Measurements from ENCODE around the gene BRS3.

BRS3 gene

DNA sequence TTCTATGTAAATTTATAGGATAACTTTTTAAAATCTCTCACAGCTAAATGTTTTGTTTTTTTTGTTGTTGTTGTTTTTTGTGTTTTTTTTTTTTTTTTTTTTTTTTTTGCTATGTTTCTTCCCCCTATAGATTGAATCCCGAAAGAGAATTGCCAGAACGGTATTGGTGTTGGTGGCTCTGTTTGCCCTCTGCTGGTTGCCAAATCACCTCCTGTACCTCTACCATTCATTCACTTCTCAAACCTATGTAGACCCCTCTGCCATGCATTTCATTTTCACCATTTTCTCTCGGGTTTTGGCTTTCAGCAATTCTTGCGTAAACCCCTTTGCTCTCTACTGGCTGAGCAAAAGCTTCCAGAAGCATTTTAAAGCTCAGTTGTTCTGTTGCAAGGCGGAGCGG lies 4.1 kb downstream of the BRS3 start:
- no peak for DNase-seq (ENCODE audit: low read depth)
- H3K4me3 ChIP-seq (ENCODE audit: low read length): no peak overlapping the region
- no peak for TF ChIP-seq CTCF (IDR thresholded peaks at IDR 0.05; ENCODE audit: insufficient read depth, low read depth, low read length, missing control alignments)

DNA sequence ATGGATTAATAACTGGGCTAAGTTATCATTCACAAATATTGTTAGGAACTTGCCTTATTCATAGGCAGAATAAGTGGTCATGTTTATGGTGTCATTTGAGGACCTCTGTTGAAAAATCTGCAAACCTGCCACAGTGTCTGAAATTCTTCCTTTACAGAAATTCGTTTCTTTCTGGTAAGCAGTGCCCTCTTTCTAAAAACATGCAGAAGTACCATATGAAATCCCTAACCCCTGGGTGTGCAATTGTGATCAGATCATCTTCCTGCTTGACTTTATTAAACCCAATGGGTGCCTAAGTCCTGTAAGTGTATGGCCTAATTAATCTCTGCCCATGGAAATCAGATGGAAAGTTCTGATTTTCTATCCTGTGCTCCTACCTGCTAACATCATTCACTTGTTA lies 5.3 kb downstream of the BRS3 start:
- H3K4me3 ChIP-seq (ENCODE audit: low read length): no peak overlapping the region
- no peak for DNase-seq (ENCODE audit: low read depth)

GRCh38 chrX:136495043-136495442 lies 7.3 kb downstream of the BRS3 start:
- no peak for TF ChIP-seq CTCF (IDR thresholded peaks at IDR 0.05; ENCODE audit: insufficient read depth, low read depth, low read length, missing control alignments)
- DNase-seq (ENCODE audit: low read depth): no peak
- no peak overlapping the region for H3K4me3 ChIP-seq (ENCODE audit: low read length)

More for the DNA sequence above, 5.3 kb downstream of the BRS3 start:
- no peak for TF ChIP-seq CTCF (IDR thresholded peaks at IDR 0.05; ENCODE audit: insufficient read depth, low read depth, low read length, missing control alignments)

DNA sequence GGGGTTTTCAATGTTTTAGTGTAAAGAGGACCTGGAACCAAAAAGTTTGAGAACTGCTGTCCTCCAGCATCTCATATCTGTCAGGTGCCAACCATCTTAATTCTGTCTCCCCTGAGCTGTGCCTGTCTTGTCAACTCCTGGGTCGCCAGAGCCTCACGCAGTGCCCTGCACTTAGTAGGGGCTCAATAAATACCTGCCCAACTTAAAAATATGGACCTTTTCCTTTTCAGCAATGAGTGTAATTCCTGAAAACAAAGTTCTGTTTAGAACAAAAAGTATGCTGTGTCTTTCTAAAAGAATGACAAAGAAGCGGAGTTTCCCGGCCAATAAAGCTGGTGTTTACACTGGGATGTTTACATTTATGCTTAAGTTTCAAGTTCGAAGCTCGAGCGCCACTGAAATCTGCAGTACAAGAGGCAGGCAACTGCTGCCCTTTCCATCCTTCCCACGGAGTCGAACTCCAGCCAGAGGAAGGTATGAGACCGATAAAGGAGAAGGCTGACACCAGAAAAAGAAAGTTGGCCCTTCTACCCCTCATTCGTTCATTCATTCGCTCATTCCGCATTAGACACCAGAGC lies 8.5 kb downstream of the BRS3 start:
- TF ChIP-seq CTCF (IDR thresholded peaks at IDR 0.05; ENCODE audit: insufficient read depth, low read depth, low read length, missing control alignments): no peak
- DNase-seq (ENCODE audit: low read depth): no peak
- peak overlapping the region; percentile 57 for H3K4me3 ChIP-seq (ENCODE audit: low read length)

- peak; percentile 80 for DNase-seq (ENCODE audit: low read depth)
- no peak for TF ChIP-seq CTCF (IDR thresholded peaks at IDR 0.05; ENCODE audit: insufficient read depth, low read depth, low read length, missing control alignments)
- H3K4me3 ChIP-seq (ENCODE audit: low read length): peak overlapping the region; percentile 69
Measured at GRCh38 chrX:136496764-136497555, 9.2 kb downstream of the BRS3 start.

GRCh38 chrX:136497556-136498052 lies 9.9 kb downstream of the BRS3 start, which contains the start of gene HTATSF1:
HTATSF1 (plus strand) TSS chrX:136497592; CDS start chrX:136497685, 93 bp downstream.
- no peak for TF ChIP-seq CTCF (IDR thresholded peaks at IDR 0.05; ENCODE audit: insufficient read depth, low read depth, low read length, missing control alignments)
- no peak for DNase-seq (ENCODE audit: low read depth)
- peak within 1 kb of the TSS; percentile 69 for H3K4me3 ChIP-seq (ENCODE audit: low read length)
